Measurements from ENCODE around the gene TMEM147.

Gene TMEM147

GRCh38 chr19:35557539-35558399, 12.3 kb downstream of the TMEM147 start:
- Histone ChIP-seq H3K4me3 (ENCODE audit: insufficient read depth, low read length, poor library complexity, severe bottlenecking) (no peak overlapping the region), H3K4me2 (ENCODE audit: low read depth, low read length, poor library complexity, severe bottlenecking) (no peak overlapping the region)

GRCh38 chr19:35558400-35559280, 13.2 kb downstream of the TMEM147 start:
- Histone ChIP-seq H2AFZ (ENCODE audit: low read depth, low read length, severe bottlenecking) (no peak overlapping the region), H3K4me2 (ENCODE audit: low read depth, low read length, poor library complexity, severe bottlenecking) (no peak overlapping the region), H3F3A (ENCODE audit: insufficient read depth) (no peaks in the 10 kb centered on the region), H3K9me2 (replicated peaks; ENCODE audit: insufficient read depth, low read length) (no peaks in the 10 kb centered on the region), H3K36me3 (ENCODE audit: low read length) (no peaks in the 10 kb centered on the region), H3K9me3 (ENCODE audit: insufficient read depth, low read length) (no peaks in the 10 kb centered on the region), H3K4me3 (ENCODE audit: insufficient read depth, low read length, poor library complexity, severe bottlenecking) (no peak overlapping the region), H3K79me2 (ENCODE audit: insufficient read depth, low read length) (no peaks in the 10 kb centered on the region), H4K20me1 (ENCODE audit: low read depth, low read length) (no peaks in the 10 kb centered on the region), H3K27me3 (ENCODE audit: low read length) (no peaks in the 10 kb centered on the region), H3K27ac (ENCODE audit: low read depth, low read length) (no peak overlapping the region), H3K9ac (ENCODE audit: low read length) (no peak overlapping the region)
- TF ChIP-seq CTCF (IDR thresholded peaks at IDR 0.05; ENCODE audit: insufficient read depth, low read length, poor library complexity, severe bottlenecking) (no peak), EZH2phosphoT487 (conservative IDR thresholded peaks at IDR 0.05; ENCODE audit: low read length) (no peak)

More at GRCh38 chr19:35557539-35558399, 12.3 kb downstream of the TMEM147 start:
- Histone ChIP-seq H3K9me2 (replicated peaks; ENCODE audit: insufficient read depth, low read length) (no peaks in the 10 kb centered on the region), H2AFZ (ENCODE audit: low read depth, low read length, severe bottlenecking) (no peak overlapping the region), H3K36me3 (ENCODE audit: low read length) (no peaks in the 10 kb centered on the region), H4K20me1 (ENCODE audit: low read depth, low read length) (no peaks in the 10 kb centered on the region), H3K9ac (ENCODE audit: low read length) (no peak overlapping the region), H3K9me3 (ENCODE audit: insufficient read depth, low read length) (no peaks in the 10 kb centered on the region), H3K79me2 (ENCODE audit: insufficient read depth, low read length) (no peaks in the 10 kb centered on the region), H3F3A (ENCODE audit: insufficient read depth) (no peaks in the 10 kb centered on the region), H3K27me3 (ENCODE audit: low read length) (no peaks in the 10 kb centered on the region), H3K27ac (ENCODE audit: low read depth, low read length) (no peak overlapping the region)
- TF ChIP-seq EZH2phosphoT487 (conservative IDR thresholded peaks at IDR 0.05; ENCODE audit: low read length), result no peak
- no peak for TF ChIP-seq CTCF (IDR thresholded peaks at IDR 0.05; ENCODE audit: insufficient read depth, low read length, poor library complexity, severe bottlenecking)

GRCh38 chr19:35559281-35559659, 13.8 kb downstream of the TMEM147 start:
- H3K27ac ChIP-seq (ENCODE audit: low read depth, low read length), result no peak overlapping the region
- no peak overlapping the region for H3K4me2 ChIP-seq (ENCODE audit: low read depth, low read length, poor library complexity, severe bottlenecking)
- TF ChIP-seq CTCF (IDR thresholded peaks at IDR 0.05; ENCODE audit: insufficient read depth, low read length, poor library complexity, severe bottlenecking), result no peak
- no peak for TF ChIP-seq EZH2phosphoT487 (conservative IDR thresholded peaks at IDR 0.05; ENCODE audit: low read length)
- H3K27me3 ChIP-seq (ENCODE audit: low read length), result no peaks in the 10 kb centered on the region
- no peaks in the 10 kb centered on the region for H3K9me2 ChIP-seq (replicated peaks; ENCODE audit: insufficient read depth, low read length)
- H3K9ac ChIP-seq (ENCODE audit: low read length), result no peak overlapping the region
- H3K36me3 ChIP-seq (ENCODE audit: low read length), result no peaks in the 10 kb centered on the region
- H2AFZ ChIP-seq (ENCODE audit: low read depth, low read length, severe bottlenecking), result no peak overlapping the region
- H3F3A ChIP-seq (ENCODE audit: insufficient read depth), result no peaks in the 10 kb centered on the region
- H3K9me3 ChIP-seq (ENCODE audit: insufficient read depth, low read length), result no peaks in the 10 kb centered on the region
- no peaks in the 10 kb centered on the region for H4K20me1 ChIP-seq (ENCODE audit: low read depth, low read length)
- no peak overlapping the region for H3K4me3 ChIP-seq (ENCODE audit: insufficient read depth, low read length, poor library complexity, severe bottlenecking)
- no peaks in the 10 kb centered on the region for H3K79me2 ChIP-seq (ENCODE audit: insufficient read depth, low read length)
